Mesenchymal stem cell (in vitro differentiated cells and primary cell): ENCODE data around the gene PWWP2B.

ENCODE experiments used
- DNase-seq: peaks from one replicate; pipeline ENCODE4 v3.0.0-alpha.2; 2013
- H2AFZ ChIP-seq: one replicate; pipeline ENCODE4 v1.6.1; 2013; ENCODE audit warnings: low read depth, mild to moderate bottlenecking, control low read depth, inconsistent platforms, low read length, moderate library complexity
- H2AK5ac ChIP-seq: 2 replicates; pipeline ENCODE4 v1.6.1; 2013; ENCODE audit warnings: low read length, moderate library complexity, mild to moderate bottlenecking, inconsistent platforms; ENCODE audit not compliant: severe bottlenecking
- H2BK120ac ChIP-seq: one replicate; pipeline ENCODE4 v1.6.1; 2013; ENCODE audit warnings: low read depth, mild to moderate bottlenecking, inconsistent platforms, low read length, moderate library complexity
- H2BK12ac ChIP-seq, 2 experiments: one replicate each; pipeline ENCODE4 v1.6.1; 2013; ENCODE audit warnings: inconsistent platforms in 2 of 2, low read length in 2 of 2, mild to moderate bottlenecking in 2 of 2, moderate library complexity in 2 of 2, control low read depth in 1 of 2
- H2BK15ac ChIP-seq: one replicate; pipeline ENCODE4 v1.6.1; 2013; ENCODE audit warnings: mild to moderate bottlenecking, low read depth, inconsistent platforms; ENCODE audit not compliant: poor library complexity, severe bottlenecking
- H2BK5ac ChIP-seq: 2 replicates; pipeline ENCODE4 v1.6.1; 2013; ENCODE audit warnings: low read depth, mild to moderate bottlenecking, low read length, control low read depth, inconsistent platforms; ENCODE audit not compliant: poor library complexity, severe bottlenecking
- H3K14ac ChIP-seq, 2 experiments: one replicate each; pipeline ENCODE4 v1.6.1; 2013; ENCODE audit warnings: inconsistent platforms in 2 of 2, low read length in 2 of 2, control low read depth in 1 of 2, mild to moderate bottlenecking in 1 of 2, moderate library complexity in 1 of 2
- H3K18ac ChIP-seq, 2 experiments: one replicate each; pipeline ENCODE4 v1.6.1; 2013; ENCODE audit warnings: inconsistent platforms in 2 of 2, low read length in 2 of 2, control low read depth in 1 of 2, low read depth in 1 of 2, mild to moderate bottlenecking in 1 of 2
- H3K23ac ChIP-seq, 2 experiments: one replicate each; pipeline ENCODE4 v1.6.1; 2013; ENCODE audit warnings: inconsistent platforms in 2 of 2, low read length in 2 of 2, mild to moderate bottlenecking in 2 of 2, moderate library complexity in 2 of 2, control low read depth in 1 of 2
- H3K27ac ChIP-seq: 2 replicates; pipeline ENCODE4 v1.5.1; 2013; ENCODE audit warnings: mild to moderate bottlenecking, moderate library complexity, low read length, control low read depth, inconsistent platforms; ENCODE audit not compliant: poor library complexity, severe bottlenecking
- H3K27me3 ChIP-seq, 2 experiments: 2 replicates each; pipeline versions ENCODE4 v1.6.1 to v1.7.0; 2013; ENCODE audit warnings: low read length in 2 of 2, mild to moderate bottlenecking in 2 of 2, moderate library complexity in 2 of 2, control low read depth in 1 of 2, inconsistent platforms in 1 of 2; ENCODE audit not compliant: control insufficient read depth in 1 of 2, insufficient read depth in 1 of 2
- H3K36me3 ChIP-seq, 2 experiments: 2 replicates each; pipeline versions ENCODE4 v1.6.1 to v1.7.0; 2013; ENCODE audit warnings: low read length in 2 of 2, control low read depth in 1 of 2, inconsistent platforms in 1 of 2, low read depth in 1 of 2, mild to moderate bottlenecking in 1 of 2; ENCODE audit not compliant: insufficient read depth in 2 of 2, control insufficient read depth in 1 of 2
- H3K4ac ChIP-seq, 2 experiments: one replicate each; pipeline ENCODE4 v1.6.1; 2013; ENCODE audit warnings: inconsistent platforms in 2 of 2, low read length in 2 of 2, mild to moderate bottlenecking in 2 of 2, moderate library complexity in 2 of 2, control low read depth in 1 of 2, low read depth in 1 of 2
- H3K4me1 ChIP-seq: 2 replicates; pipeline ENCODE4 v1.6.1; 2013; ENCODE audit warnings: low read depth, low read length, control low read depth; ENCODE audit not compliant: control insufficient read depth, insufficient read depth
- H3K4me2 ChIP-seq: 2 replicates; pipeline ENCODE4 v1.6.1; 2013; ENCODE audit warnings: low read length, mild to moderate bottlenecking, inconsistent platforms; ENCODE audit not compliant: poor library complexity, severe bottlenecking
- H3K4me3 ChIP-seq, 2 experiments: 2 replicates each; pipeline versions ENCODE4 v1.5.1 to v1.7.0; 2013; ENCODE audit warnings: low read length in 2 of 2, mild to moderate bottlenecking in 2 of 2, control low read depth in 1 of 2, low read depth in 1 of 2; ENCODE audit not compliant: insufficient read depth in 1 of 2
- H3K79me1 ChIP-seq: replicated peaks from 2 replicates; pipeline ENCODE4 v1.6.1; 2013; ENCODE audit warnings: mild to moderate bottlenecking, control low read depth, low read length, inconsistent platforms; ENCODE audit not compliant: poor library complexity, severe bottlenecking
- H3K9ac ChIP-seq: 2 replicates; pipeline ENCODE4 v1.7.0; 2013; ENCODE audit warnings: mild to moderate bottlenecking, low read length, moderate library complexity
- H3K9me3 ChIP-seq: 2 replicates; pipeline ENCODE4 v1.7.0; 2013; ENCODE audit warnings: mild to moderate bottlenecking, low read length; ENCODE audit not compliant: control insufficient read depth
- H4K8ac ChIP-seq: one replicate; pipeline ENCODE4 v1.6.1; 2013; ENCODE audit warnings: inconsistent platforms, mild to moderate bottlenecking, low read length, moderate library complexity
- H4K91ac ChIP-seq: one replicate; pipeline ENCODE4 v1.6.1; 2013; ENCODE audit warnings: mild to moderate bottlenecking, low read length, inconsistent platforms
- WGBS: methylation state at CpG from one replicate; pipeline ENCODE4 v1.1.7; 2013; ENCODE audit warnings: mixed read lengths; 5-methylcytosine and 5-hydroxymethylcytosine counted together

Gene PWWP2B

DNA sequence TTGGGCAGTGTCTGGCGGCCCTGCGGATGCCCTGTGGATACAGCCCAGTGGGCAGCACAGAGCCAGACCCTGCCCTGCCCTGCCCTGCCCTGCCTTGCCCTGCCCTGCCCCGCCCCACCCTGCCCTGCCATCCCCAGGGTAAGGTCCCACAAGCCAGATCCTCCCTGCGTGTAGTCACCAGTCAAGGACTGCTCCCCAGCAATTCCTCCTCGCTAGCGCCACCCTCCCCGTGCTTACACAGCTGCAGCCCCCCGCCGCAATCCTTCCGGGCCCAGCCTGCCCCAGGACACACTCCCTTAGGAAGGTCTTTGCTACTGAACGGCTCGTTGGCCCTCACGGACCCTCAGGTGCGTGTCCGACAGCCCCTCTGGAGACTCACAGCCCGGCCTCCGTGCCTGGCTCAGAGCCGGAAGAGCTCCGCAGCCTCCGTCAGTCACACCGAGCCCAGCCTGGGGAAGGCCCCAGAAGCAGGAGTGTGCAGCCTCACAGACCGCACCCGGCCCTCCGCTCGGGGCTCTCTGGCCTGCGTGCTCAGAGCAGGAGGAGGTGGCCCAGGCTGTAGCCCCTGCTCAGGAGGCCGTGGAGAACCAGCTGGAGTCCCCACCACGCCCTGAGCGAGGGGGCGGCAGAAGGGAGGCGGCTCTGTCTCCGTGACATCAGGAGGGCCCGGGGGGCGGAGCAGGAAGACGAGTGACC, 68.3 kb downstream of the PWWP2B start:
- H3K4me3 ChIP-seq: no peak overlapping the region
- WGBS: 90% methylated on average over 35 of the region's 35 CpGs
- peaks cover 15 to 41% of the 10 kb centered on the region in 2 experiments for H3K27me3 ChIP-seq

GRCh38 chr10:132465889-132466519, 69.0 kb downstream of the PWWP2B start:
- H2BK5ac ChIP-seq: no peak overlapping the region
- WGBS: 88% methylated on average over 20 of the region's 20 CpGs

More for the DNA sequence above, 68.3 kb downstream of the PWWP2B start:
- Histone ChIP-seq H2BK5ac (no peak overlapping the region), H2AK5ac (no peak overlapping the region), H3K9ac (no peak overlapping the region), H2AFZ (no peak overlapping the region), H4K91ac (no peak overlapping the region), H2BK15ac (no peak overlapping the region), H3K27ac (no peak overlapping the region), H2BK12ac (no peak overlapping the region), H4K8ac (no peak overlapping the region), H3K14ac (no peak overlapping the region), H3K18ac (no peak overlapping the region), H3K9me3 (no peaks in the 10 kb centered on the region), H3K4me2 (no peak overlapping the region), H3K79me1 (no peaks in the 10 kb centered on the region), H2BK120ac (no peak overlapping the region), H3K4ac (no peak overlapping the region), H3K4me1 (peaks cover 3% of the 10 kb centered on the region), H3K36me3 (no peaks in the 10 kb centered on the region), H3K23ac (no peak overlapping the region)
- DNase-seq: no peak

DNA sequence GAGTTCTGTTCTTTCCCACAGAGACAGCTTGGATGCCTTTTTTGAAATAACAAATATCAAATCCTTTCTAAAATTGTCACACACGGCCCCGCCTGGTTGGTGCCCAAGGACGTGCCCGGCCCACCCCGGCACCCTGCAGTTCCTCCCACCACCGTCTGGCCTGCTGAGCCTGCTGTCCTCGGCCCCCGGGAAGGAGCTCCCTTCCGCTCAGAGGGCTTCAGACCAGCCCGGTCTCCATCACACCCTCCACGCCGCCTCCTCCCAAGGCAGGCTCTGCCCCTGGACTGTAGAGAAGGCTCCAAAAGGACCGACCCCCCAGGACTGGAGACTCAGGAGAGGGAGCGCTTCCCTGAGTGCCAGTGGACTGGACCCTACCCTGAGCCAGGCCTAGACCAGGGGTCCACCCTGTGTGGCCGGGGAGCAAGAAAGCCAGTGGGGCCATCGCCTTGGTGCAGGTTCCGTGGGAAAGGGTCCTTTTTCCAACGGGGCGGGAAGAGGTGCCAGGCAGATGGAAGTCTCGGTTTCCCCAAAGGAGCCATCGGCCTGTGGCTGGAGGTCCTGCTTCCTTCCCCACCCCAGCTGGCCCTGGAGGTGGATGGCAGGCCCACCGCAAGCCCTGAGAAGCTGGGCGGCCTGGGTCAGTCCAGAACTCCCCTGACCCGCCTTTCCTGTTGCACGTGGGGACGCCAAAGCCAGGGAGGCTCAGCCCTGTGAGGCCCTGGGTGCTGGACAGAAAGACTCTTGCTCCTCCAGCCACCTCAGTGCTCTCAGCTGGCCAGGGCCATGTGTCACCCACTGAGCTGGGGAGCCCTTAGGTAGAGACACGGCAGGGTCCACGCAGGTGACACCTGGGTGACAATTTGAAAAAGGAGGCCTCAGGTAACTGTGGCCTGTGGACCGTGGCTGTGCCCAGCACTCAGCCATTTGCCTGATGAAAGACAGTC, 69.8 kb downstream of the PWWP2B start:
- Histone ChIP-seq H3K4me1 (peaks cover 3% of the 10 kb centered on the region), H2AFZ (no peak overlapping the region), H2BK12ac (no peak overlapping the region), H3K23ac (no peak overlapping the region), H3K79me1 (no peaks in the 10 kb centered on the region), H3K14ac (no peak overlapping the region), H3K4me3 (no peak overlapping the region), H3K27ac (no peak overlapping the region), H3K9me3 (peaks cover 6% of the 10 kb centered on the region), H3K9ac (no peak overlapping the region), H3K36me3 (no peaks in the 10 kb centered on the region), H2BK15ac (no peak overlapping the region), H4K91ac (no peak overlapping the region), H3K4me2 (no peak overlapping the region), H2AK5ac (no peak overlapping the region), H3K18ac (no peak overlapping the region), H2BK120ac (no peak overlapping the region), H3K27me3 (peaks cover 23 to 40% of the 10 kb centered on the region in 2 experiments), H3K4ac (no peak overlapping the region), H4K8ac (peak overlapping the region; percentile 15), H2BK5ac (no peak overlapping the region)
- WGBS: 89% methylated on average over 29 of the region's 29 CpGs
- no peak for DNase-seq

More at GRCh38 chr10:132465889-132466519, 69.0 kb downstream of the PWWP2B start:
- no peak overlapping the region for H3K9ac ChIP-seq
- no peak overlapping the region for H2AK5ac ChIP-seq
- no peak overlapping the region for H2BK120ac ChIP-seq
- H3K14ac ChIP-seq: no peak overlapping the region
- no peak overlapping the region for H3K4me3 ChIP-seq
- H3K27me3 ChIP-seq: peaks cover 19 to 42% of the 10 kb centered on the region in 2 experiments
- peaks cover 3% of the 10 kb centered on the region for H3K4me1 ChIP-seq
- no peak overlapping the region for H2BK15ac ChIP-seq
- no peak overlapping the region for H3K18ac ChIP-seq
- H3K23ac ChIP-seq: no peak overlapping the region
- no peak overlapping the region for H3K27ac ChIP-seq
- DNase-seq: no peak
- no peak overlapping the region for H3K4ac ChIP-seq
- no peak overlapping the region for H4K91ac ChIP-seq
- no peak overlapping the region for H2AFZ ChIP-seq
- no peaks in the 10 kb centered on the region for H3K9me3 ChIP-seq
- no peak overlapping the region for H2BK12ac ChIP-seq
- H3K36me3 ChIP-seq: no peaks in the 10 kb centered on the region
- H3K79me1 ChIP-seq: no peaks in the 10 kb centered on the region
- H3K4me2 ChIP-seq: no peak overlapping the region
- H4K8ac ChIP-seq: no peak overlapping the region
